HG03045 (cell line): ENCODE results near the gene L1TD1.
"Not testable (repeated sequence)": the region's sequence is repeated elsewhere in the genome, so short reads cannot be mapped to it uniquely, and the experiment has no call there.

Experiments
- ATAC-seq: cut with Tn5 transposase; IDR thresholded peaks from one replicate; pipeline ENCODE4 v1.9.1; 2021; ENCODE audit warnings: mild to moderate bottlenecking, moderate library complexity; ENCODE audit not compliant: unreplicated experiment

The L1TD1 gene

DNA sequence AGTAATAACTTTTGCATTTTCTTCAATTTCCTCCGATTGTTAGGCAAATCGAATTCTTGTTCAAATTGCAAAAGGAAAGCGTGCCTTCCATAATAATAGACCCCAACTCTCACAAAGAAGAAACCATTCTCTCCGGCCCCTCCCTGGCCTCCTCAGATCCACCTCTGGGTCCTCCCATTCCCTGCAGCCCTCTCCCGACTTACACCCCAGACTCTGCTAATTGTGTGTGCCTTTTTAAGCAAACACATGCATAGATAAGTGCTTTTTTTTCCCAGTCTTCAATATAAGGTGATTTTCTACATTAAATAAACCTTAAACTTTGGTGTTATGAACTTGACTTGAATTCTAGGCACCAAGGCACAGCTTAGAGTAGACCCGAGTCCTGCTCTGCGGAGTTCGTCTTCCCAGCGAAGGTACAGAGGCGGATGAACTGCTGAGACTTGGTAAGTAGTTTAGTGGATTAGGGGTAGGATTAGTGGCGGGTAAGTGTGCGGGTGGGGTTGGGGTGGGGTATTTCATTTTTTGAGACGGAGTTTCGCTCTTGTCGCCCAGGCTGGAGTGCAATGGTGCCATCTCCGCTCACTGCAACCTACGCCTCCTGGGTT is 1.5 kb downstream of the L1TD1 start:
- no peak for ATAC-seq

DNA sequence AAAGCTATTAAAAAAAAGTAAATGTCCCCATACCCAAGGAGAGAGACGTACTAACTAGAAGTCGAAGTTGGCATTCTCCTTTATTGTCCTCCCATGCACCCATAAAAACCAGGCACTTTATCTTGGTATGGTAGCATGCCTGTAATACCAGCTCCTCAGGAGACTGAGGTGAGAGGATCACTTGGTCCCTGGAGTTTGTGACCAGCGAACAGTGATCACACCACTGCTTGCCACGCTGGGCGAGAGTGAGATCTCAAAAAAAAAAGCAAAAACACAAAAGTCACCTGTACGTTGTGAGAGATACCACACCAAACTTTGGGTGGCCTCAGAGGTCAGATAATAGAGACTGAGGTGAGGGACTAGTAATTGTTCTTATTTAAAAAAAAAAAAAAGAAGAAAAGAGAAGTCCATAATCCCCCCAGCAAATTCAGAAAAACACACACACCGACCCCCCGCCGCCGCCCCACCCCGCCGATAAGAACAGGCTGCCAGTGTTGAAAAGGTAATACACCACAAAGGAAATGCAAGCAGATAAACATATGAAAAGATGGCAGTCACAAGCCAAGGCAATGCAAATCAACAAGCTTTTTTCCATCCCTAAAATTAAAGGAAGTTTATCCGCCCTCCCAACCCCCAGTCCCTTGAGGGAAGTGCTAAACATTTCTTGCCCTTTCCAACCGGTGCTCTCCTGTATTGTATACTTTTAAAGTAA is 3.6 kb downstream of the L1TD1 start:
- no peak for ATAC-seq

DNA sequence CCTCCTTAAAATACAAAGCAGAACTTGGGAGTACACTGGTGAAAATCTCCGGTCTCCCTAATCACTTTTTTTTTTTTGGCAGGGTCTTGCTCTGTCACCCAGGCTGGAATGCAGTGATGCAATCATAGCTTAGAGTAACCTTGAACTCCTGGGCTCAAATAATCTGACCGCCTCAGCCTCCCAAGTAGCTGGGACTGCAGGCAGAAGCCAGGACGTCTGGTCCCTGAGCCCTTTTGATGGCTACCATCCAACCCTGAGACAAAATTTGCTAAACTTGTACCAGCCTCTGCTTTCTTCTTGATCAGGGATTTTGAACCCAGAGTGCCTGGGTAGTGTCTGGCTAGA is 4.1 kb downstream of the L1TD1 start:
- ATAC-seq: no peak

DNA sequence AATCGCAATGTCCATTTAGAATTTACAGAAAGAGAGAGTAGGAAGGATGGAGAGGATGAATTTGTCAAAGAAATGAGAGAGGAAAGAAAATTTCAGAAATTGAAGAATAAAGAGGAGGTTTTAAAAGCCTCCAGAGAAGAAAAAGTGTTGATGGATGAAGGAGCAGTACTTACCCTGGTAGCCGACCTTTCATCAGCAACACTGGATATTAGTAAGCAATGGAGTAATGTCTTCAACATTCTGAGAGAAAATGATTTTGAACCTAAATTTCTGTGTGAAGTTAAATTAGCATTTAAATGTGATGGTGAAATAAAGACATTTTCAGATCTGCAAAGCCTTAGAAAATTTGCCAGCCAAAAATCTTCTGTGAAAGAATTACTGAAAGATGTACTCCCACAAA is 12.5 kb downstream of the L1TD1 start:
- ATAC-seq: no peak

DNA sequence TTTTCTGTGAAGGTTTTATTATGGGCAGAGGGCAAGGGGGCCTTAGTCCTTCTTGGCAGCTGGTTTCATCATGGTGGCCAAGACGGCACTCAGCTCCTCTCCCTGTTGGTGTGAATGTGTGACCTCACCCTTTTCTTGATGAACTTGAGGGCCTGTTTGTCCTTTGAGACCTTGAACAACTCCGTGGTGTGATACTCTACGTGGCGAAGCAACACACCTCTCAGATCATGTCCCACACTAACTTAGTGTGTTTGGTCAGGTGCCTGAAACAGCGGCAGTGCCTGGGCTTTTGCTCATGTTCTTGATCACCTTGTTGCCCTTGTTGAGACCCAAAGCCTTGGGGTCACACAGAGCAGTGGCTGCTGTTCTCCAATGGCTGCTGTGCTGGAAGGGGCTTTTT is 13.4 kb downstream of the L1TD1 start:
- ATAC-seq: no peak

DNA sequence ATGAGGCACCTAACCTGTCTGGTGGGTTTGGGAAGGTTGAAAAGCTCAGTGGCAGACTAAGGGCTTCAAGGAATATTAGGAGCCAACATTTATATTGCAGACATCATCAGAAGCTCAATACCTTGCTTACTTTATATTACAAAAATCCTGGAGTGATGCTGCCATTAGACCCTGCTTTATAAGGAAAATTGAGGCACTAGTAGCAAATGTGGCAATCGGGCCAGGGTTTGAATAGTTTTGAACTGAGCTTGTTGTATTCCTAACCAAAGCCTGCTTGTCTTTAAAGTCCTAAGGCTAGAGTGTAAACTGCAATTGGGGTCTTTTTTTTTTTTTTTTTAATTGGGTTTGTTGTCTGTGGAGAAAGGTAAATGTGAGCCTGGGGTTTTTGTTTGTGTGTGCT is 14.3 kb downstream of the L1TD1 start:
- no peak for ATAC-seq

DNA sequence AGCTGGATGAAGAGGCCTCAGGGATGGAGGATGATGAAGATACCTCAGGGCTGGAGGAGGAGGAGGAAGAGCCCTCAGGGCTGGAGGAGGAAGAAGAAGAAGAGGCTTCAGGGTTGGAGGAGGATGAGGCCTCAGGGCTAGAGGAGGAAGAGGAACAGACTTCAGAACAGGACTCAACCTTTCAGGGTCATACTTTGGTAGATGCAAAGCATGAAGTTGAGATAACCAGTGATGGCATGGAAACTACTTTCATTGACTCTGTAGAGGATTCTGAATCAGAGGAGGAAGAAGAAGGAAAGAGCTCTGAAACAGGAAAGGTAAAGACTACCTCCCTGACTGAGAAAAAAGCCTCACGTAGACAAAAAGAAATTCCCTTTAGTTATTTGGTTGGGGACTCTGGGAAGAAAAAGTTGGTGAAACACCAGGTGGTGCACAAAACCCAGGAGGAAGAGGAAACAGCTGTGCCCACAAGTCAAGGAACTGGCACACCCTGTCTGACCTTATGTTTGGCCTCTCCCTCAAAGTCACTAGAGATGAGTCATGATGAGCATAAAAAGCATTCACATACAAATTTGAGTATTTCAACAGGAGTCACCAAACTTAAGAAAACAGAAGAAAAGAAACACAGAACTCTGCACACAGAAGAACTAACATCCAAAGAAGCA is 15.4 kb downstream of the L1TD1 start:
- ATAC-seq: no peak

DNA sequence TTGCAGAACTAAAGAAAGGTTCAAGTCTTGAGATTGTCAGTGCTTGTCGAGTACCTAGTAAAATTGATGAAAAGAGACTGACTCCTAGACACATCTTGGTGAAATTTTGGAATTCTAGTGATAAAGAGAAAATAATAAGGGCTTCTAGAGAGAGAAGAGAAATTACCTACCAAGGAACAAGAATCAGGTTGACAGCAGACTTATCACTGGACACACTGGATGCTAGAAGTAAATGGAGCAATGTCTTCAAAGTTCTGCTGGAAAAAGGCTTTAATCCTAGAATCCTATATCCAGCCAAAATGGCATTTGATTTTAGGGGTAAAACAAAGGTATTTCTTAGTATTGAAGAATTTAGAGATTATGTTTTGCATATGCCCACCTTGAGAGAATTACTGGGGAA is 16.3 kb downstream of the L1TD1 start:
- no peak for ATAC-seq

DNA sequence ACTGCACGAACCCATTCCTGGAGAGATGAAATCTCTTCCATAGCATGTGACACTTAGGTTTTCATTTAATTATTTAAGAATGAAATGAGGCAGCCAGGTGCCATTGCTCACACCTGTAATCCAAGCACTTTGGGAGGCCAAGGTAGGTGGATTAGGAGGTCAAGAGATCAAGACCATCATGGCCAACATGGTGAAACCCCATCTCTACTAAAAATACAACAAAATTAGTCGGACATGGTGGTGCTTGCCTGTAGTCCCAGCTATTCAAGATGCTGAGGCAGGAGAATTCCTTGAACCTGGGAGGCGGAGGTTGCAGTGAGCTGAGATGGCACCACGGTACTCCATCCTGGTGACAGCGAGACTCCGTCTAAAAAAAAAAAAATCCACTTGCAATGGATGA is 17.8 kb downstream of the L1TD1 start:
- ATAC-seq: no peak

DNA sequence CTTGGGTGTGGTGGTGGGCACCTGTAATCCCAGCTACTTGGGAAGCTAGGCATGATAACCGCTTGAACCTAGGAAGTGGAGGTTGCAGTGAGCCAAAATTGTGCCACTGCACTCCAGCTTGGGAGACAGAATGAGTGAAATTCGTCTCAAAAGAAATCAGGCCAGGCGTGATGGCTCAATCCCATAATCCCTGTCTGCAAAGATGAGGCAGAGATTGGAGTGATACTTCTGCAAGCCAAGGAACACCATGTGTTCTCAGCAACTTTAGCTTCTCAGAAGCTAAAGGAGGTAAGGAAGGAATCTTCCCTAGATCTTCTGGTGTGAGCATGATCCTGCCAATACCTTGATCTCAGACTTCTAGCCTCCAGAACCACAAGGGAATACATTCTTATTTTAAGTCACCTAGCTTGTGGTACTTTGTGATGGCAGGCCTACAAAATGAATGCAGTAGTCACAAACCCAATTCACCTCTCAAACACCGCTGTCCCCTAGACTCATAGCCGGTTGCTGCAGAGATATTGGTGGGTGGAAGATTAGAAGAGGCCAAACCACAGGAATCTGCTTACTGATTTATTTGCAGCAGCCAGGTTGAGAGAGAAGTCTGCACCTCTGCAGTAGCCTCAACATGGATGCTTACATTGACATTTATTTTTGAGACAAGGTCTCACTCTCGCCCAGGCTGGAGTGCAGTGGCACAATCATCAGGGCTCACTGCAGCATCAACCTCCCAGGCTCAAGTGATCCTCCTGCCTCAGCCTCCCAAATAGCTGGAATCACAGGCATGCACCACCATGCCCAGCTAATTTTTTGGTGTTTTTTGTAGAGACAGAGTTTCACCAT is 18.6 kb downstream of the L1TD1 start:
- ATAC-seq: no peak

DNA sequence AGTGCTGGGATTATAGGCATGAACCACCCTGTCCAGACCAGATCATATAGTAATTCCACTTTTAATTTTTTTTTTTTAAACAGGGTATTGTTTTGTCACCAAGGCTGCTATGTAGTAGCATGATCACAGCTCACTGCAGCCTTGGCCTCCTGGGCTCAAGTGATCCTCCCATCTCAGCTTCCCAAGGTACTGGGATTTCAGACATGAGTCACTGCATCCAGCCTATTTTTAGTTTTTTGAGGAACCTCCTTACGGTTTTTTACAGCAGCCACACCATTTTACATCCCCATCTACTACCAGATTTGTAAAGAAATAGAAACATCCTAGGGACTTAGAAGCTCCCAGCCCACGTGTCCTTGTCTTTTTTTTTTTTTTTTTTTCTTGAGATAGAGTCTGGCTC is 24.0 kb downstream of the L1TD1 start:
- no peak for ATAC-seq

DNA sequence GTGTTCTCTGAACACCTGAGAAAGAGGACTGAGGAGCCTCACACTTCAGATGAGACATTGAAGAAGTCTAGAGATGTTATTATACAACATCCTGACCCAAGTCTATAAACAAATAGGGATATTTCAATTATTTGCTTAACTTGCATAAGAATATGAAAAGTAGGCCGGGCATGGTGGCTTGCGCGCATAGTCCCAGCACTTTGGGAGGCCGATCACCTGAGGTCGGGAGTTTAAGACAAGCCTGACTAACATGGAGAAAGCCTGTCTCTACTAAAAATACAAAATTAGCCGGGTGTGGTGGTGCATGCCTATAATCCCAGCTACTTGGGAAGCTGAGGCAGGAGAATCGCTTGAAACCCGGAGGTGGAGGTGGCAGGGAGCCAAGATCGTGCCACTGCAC is 25.8 kb downstream of the L1TD1 start:
- not testable (repeated sequence) for ATAC-seq

DNA sequence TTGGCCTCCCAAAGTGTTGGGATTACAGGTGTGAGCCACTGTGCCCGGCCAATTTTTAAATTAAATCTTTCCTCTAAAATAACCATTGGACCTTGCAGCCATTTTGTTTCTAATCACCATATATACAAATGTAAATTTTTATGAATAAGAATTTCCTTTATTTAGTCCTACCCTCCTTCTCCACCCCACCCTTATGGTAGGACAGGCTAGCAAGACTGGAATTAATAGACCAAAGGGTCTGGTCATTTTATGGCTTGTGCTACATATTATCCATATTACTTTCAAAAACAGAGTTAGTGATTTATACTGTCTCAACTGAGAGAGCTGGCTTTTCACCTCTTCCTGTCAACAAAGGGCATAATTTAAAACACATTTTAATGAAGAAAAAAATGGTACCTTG is 26.5 kb downstream of the L1TD1 start:
- no peak for ATAC-seq

DNA sequence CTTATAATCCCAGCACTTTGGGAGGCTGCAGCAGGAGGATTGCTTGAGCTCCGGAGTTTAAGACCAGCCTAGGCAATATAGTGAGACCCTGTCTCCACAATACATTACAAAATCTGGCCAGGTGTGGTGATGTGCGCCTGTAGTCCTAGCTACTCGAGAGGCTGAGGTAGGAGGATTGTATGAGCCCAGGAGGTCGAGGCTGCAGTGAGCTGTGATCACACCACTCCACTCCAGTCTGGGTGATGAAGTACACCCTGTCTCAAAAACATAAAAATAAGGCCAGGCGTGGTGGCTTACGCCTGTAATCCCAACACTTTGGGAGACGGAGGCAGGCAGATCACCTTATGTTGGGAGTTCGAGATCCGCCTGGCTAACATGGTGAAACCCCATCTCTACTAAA is 27.7 kb downstream of the L1TD1 start:
- ATAC-seq: no peak

DNA sequence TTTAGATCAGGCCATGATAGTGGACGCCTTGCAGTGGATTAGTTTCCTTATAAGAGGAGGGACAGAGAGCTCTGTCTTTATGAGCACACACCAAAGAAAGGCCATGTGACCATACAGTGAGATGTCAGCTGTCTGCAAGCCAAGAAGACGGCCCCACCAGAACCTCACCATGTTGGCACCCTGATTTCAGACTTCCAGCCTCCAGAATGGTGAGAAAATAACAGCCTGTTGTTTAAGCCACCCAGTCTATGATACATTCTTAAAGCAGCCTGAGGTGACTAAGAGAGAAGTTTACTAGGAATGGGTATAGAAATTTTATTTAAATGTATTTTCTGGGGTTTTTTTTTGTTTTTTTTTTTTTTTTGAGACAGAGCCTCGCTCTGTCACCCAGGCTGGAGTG is 29.5 kb downstream of the L1TD1 start:
- ATAC-seq: no peak

DNA sequence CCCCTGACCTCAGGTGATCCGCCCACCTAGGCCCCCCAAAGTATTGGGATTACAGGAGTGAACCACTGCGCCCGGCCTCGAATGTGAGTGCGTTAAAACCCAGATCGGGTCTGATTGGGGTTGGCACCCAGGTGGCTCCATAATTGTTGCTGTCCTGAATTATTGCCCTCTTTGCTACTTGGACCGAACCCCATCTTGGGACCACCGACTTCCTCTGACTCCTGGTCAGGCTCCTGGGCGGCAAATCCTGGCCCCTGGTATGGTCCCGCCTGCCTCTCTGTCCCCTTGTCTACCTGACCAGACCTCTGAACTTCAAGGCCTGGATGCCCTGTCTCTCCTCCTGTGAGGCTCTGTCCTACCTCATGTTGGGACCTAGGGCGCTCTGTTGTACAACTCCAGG is 32.8 kb downstream of the L1TD1 start:
- no peak for ATAC-seq

DNA sequence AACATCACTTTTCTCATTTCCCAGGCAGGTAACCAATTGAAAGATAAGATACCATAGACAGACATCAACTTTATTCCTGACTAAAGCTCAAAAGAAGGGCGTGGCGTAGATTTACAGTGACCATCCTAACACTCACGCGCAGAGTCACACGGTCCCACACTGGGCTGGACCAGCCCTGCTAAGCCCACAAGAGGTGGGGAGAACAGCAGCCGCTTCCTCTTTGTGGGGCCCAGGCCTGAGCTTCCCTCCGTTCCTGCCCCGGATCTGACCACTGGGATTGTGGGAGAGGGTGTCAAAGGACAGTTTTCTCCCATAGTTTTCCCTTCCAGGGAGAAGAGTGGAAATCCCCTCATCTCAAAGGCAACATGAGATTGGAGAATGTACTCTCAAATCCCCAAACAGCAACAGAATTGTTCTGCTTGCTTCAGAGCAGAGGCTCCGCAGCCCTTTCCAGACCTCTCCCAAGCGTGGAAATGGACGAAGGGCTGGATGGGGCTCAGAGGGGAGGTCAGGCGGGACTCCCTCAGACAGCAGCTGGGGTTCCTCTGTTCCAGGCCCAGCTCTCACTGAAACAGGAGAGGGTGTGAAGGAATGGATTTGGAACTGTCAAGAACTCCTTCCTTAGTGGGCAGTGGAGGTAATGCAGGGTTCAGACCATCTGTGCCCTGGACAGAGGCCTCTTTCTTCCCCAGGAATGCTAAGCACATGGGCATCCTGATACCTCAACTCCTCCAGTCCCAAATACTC is 33.7 kb downstream of the L1TD1 start:
- ATAC-seq: no peak

DNA sequence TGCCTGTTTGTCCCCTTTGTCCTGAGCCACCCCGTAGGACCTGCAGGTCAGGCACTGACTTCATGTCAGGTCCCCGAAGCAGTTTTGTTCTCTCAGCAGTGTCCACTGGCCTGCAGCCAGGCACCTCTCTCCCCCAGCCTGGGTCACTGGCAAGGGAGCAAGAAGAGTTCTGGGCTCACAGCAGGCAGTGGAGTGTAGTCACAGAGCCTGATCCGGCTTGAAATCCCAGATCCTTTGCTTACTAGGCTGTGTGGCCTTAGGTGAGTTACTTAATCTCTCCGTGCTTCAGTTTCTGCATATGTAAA is 34.2 kb downstream of the L1TD1 start:
- no peak for ATAC-seq

DNA sequence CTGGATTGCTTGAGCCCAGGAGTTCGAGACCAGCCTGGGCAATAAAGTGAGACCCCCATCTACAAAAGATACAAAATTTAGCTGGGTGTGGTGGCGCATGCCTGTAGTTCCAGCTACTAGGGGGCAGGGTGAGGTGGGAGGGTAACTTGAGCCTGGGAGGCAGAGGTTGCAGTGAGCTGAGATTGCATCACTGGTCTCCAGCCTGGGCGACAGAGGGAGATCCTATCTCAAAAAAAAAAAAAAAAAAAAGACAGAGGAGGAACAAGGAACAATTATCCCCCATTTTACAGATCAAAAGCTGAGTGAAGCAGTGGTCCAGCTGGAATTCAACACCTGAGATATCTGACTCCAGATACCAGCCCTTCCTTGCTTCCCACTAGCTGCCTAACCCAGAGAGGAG is 34.8 kb downstream of the L1TD1 start:
- no peak for ATAC-seq

DNA sequence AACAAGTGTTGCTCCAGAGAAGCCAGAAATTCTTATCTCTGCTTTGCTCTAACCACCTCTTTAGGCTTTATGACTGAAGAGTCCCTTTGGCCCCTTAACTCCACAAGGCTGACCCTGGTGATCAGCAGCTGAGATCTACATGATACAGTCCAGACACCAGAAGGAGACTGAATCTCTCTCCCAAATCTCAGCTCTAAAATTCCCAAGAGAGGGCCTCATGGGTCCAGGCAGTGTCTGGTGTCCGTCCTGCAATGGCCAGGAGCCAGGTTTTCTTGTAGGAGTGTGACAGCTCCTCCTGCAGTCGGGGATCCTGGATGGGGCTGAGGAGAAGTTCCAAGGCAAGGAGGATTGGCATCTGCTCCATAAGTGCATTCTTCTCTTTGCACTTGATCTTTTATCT is 35.3 kb downstream of the L1TD1 start:
- no peak for ATAC-seq

DNA sequence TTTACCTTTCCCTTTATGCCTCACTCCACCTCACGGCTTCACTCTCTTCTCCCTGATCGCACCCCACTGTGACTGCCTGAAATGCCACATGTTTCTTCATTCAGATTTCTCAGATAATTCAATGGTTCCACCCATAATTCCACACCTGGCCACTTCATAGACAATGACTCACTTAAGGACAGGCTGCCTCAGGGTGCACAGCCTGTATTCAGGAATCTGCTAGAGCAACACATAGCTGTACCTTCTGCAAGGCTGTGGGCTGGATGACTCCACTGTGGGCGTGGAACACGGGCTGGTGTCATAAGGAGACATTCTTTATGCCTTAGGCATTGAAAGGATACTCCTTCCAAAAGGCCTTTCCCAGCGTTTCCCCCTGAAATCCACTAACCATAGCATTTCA is 36.1 kb downstream of the L1TD1 start:
- ATAC-seq: no peak
